Measurements from ENCODE around the gene MAPKAPK2.

- TF ChIP-seq POLR2AphosphoS5 (IDR thresholded peaks at IDR 0.05; ENCODE audit: low read depth, low read length) (no peak), PAX5 (IDR thresholded peaks at IDR 0.05; ENCODE audit: insufficient read depth, low read length, severe bottlenecking) (no peak), POLR2A (IDR thresholded peaks at IDR 0.05; ENCODE audit: low read depth, low read length) (no peak), TAF1 (IDR thresholded peaks at IDR 0.05; ENCODE audit: low read depth, low read length) (no peak), SPI1 (IDR thresholded peaks at IDR 0.05; ENCODE audit: low read depth, low read length) (no peak), POU2F2 (IDR thresholded peaks at IDR 0.05; ENCODE audit: low read depth, low read length) (no peak)
Observed at GRCh38 chr1:206716870-206717673, 32.4 kb downstream of the MAPKAPK2 start.
